Left lobe of liver (tissue), 2 donors: Measurements from ENCODE around the gene PBRM1. TPM values are rescaled to one million over a fixed set of nuclear protein-coding genes. Genes with fewer than 3 reads are reported as not detected.

Experiments used
- ATAC-seq: fragments of 200-7000 bp; cut with Tn5 transposase; one replicate; pipeline ENCODE4 v1.9.1; 2020; ENCODE audit warnings: mild to moderate bottlenecking, moderate library complexity
- DNase-seq: peaks from one replicate; pipeline ENCODE4 v3.0.0-alpha.2; 2020; ENCODE audit warnings: low spot score
- total RNA-seq: library from RNA; stranded (reverse); gene quantifications from one replicate; pipeline ENCODE4 v1.2.1, GENCODE V29; 2021
- donor health status: DM: no; HTN: no; CAD: no; lungs with moderate emphysema.
- donor health status: DM: no; HTN: yes; CAD: no.

PBRM1 gene
- total RNA-seq, 1 donor from 2014 or later = 15.3 TPM

DNA sequence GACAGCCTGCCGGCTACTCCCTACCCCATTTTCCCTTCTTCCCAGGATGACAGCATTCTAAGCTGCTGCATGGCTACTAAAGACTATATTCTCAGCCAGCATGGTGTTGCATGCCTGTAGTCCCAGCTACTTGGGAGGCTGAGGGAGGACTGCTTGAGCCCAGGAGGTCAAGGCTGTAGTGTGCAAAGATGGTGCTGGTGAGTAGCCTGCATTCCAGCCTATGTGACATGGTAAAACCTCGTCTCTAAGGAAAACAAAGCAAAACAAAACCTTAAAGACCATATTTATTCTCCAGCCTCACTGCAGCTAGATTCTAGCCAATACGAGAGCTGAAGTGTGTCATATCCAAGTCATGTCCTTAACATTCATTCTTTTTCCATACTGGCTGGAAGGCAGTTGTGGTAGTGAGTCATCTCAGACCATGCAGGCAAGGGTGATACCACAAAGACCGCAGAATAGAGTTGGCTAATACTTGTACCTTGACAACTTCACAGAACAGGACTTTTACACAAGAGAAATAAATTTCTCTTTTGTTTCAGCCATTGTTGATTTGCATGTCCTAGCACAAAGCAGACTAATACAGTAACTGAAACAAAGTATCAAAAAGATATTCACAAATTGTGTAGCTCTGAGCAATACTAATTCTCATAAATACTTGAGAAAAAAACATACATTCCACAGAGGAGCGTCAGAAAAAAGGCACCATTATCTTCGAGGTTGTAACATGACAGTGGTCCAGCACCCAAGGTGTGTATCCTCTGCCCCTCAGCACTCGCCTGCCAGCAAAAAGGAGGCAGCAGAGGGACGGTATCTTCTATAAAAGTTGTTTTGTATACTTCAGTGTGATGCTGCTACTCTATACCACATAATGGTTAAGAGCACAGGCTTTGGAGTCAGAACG lies 14.8 kb downstream of the PBRM1 start:
- DNase-seq (no peak), ATAC-seq (no peak)

DNA sequence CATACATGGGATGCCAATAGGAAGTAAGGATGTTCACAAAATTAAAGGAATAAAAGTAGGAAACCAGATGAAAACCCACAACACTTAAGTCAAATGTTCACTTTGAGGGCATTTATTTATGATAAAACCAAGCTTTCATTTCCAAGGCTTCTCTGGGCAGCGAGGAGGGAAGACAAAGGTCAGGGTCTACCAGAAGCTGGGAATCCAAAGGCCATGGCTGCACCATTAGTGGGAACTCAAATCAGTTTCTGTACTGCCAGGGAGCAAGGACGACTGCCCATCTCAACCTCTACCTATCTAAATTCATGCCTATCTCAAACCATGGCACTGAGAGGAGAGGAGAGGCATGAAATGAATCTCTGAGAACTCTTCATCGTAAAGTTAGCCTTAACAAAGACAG lies 22.6 kb downstream of the PBRM1 start:
- DNase-seq (no peak), ATAC-seq (peak; percentile 83)

DNA sequence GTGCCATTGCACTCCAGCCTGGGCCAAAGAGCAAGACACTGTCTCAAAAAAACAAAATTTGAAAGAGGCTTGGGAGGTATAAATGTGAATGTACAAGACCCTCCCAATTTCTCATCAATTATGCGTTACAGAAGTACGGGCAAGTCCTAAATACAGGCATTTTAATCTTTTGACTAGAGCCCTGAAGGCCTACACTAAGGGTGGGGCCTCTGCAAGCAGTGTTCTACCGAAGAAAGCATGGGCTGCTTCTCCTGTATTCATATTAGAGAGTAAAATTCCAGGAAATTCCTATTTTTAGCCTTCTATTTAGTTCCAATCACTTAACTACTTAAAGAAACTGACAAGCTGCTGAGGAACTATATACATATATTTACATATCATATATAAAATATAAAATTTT lies 25.7 kb downstream of the PBRM1 start:
- ATAC-seq (no peak), DNase-seq (no peak)

DNA sequence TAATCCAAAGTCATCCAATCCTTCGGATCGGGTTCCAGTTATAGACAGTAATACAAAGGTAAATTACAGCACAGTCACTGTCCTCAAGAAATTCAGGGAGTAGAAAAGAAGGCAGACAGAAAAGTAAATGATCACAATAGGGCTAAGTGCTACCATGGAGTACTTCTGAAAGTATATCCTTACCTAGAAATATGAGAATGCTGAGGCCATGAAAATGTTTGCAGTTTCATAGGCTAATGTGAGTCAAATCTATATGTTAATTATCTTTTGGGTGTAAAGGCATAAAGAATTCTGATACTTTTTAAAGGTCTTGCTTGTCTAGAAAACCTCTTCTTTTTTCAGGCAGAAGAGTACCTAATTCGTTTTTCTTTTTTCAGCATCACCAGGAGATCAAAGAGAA lies 29.8 kb downstream of the PBRM1 start:
- ATAC-seq (no peak), DNase-seq (no peak)

DNA sequence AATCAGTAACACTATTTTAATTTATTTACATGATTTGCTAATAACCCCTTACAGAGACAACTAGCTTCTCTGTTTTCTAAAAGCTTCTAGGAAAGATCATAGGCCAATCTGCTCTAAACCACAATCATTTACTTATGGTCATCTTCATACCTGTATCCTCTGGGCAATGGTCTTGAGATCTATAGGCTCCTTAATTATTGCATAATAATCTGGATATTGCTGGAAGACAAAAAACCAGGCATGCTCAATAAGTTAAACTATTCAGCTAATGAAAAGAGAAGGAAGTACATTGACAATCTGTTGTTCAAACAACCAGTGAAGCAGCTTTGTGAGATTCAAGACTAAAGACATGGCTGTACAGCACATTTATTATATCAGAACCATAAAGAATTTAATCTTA lies 34.1 kb downstream of the PBRM1 start:
- DNase-seq (no peak), ATAC-seq (no peak)

DNA sequence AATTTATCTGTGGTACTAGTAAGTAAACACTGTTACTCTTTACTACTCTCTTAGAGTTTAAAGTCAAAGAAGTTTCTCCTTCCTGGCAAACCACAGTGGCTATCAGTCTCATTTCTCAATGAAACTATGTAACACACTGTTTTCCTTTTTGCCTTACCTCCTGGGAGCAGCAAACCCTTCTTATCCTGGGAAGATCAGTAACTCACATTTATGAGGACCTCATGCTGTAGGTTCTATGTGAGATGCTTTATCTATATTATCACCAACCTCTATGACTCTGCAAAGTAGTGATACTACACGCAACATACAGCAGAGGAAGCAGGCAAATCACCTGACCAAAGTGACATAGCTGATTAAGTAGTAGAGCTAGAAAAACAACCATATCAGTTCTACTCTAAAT lies 35.3 kb downstream of the PBRM1 start:
- no peak for DNase-seq

DNA sequence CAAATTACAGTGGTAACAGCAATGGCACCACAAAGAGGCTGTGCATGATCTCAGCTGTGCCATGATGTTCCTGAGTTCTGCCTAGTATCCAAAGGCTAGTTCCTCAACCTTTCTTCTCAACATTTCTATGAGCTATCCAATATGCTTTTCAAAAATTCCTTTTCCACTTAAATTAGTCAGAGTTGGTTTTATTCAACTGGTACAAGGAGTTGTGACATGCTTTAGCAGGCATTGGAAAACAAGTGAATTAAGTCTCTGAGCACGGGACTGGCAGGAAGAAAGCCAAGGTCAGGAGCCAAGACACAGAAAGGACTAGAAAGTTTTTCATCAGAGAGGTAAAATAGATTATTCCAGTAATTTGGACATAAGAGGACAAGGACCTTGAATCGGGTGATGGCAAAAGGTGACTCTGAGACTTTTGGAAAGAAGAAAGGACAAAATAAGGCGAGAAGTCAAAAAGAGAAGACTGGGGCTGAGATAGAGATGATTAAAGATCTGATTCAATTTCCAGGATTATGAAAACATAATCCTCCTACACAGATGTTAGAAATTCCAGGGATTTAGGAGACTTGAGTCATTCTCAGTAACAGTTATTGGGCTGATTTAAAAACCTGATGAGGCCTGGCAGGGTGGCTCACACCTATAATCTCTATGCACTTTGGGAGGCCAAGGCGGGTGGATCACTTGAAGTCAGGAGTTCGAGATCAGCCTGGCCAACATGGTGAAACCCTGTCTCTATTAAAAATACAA lies 36.1 kb downstream of the PBRM1 start:
- no peak for DNase-seq
- no peak for ATAC-seq

More for the DNA sequence above, 35.3 kb downstream of the PBRM1 start:
- no peak for ATAC-seq

DNA sequence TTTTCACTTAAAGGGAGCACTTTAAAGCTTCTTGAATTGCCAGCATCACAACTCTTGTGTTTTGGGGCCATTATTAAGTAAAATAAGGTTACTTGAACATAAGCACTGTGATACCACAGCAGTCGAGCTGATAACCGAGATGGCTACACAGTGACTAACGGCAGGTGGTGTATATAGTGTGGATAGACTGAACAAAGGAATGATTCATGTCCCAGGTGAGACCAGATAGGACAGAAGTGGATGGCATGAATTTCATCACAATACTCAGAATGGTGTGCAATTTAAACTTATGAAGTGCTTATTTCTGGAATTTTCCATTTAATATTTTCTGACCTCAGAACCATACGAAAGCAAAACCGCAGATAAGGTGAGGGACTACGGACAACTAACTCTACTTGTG lies 40.2 kb downstream of the PBRM1 start:
- DNase-seq (no peak), ATAC-seq (no peak)

DNA sequence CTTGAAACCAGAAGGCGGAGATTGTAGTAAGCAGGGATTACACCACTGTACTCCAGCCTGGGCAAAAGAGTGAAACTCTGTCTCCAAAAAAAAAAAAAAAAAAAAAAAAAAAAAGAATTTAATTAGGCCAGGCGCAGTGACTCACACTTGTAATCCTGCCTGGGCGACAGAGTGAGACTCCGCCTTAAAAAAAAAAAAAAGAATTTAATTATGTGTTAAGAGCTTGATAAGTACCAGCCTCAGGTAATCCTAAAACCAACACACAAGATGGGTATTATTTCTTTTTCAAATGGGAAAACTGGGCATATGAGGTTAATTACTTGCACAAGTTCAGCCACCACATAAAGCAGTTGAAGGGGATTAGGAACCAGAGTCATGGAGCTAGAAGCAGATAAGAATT lies 49.0 kb downstream of the PBRM1 start:
- ATAC-seq (no peak), DNase-seq (no peak)

DNA sequence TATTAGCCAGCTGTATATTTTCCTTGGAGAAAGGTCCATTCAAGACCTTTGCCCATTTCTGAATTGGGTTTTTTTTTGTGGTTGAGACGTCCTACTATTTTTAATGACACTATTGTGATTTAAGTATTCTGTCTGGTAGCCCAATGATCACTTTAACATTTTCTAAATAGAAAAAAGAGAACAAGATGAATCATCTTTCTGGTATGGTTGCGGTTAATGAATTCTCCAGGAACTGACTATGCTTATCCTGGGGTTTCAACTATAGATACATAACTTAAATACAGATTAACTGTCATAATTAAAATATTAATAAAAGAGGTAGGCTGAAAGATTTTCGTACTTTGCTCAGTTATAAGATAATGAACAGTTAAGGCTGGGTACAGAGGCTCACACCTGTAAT lies 51.9 kb downstream of the PBRM1 start:
- DNase-seq = no peak
- no peak for ATAC-seq

DNA sequence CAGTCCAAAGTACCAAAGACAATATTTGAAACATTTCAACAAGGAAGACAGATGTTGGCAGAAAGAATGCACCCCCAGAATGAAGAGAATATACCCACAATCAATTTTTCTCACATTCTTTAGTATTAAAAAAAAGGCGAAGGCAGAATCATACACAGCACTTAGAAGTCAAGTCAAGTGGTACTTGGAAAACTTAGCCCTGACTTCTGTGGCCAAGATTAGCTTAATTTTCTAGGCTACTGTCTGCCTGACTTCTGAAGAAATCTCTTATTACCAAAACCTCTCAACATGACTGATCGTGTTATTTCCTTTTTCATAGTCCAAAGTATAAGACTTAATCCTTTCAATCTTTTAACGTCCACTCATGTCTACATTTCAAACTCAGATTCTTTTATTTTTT lies 60.7 kb downstream of the PBRM1 start:
- no peak for ATAC-seq
- no peak for DNase-seq

DNA sequence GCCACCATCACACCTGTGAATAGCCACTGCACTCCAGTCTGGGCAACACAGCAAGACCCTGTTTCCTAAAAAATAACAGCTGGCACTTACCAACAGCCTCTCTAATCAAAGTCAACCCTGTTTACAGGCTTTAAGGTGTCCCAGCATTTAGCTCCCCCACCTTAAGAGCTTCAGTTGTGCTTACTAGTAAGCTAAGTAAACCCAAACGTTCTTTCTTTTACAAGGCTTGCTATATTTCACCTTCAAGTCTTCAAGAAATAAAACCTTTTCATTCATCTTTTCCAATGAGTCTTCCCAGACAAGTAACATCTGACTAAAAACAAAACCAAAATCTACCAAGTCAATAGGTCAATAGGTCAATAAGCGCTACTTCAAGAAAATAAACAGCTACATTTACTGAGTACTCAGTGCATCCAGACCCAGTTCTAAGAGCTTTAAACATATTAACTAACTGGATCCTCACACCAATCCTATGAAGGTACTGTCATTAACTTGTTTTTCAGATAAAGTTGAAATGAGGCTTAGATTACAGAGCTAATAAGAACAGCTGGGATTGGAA lies 62.4 kb downstream of the PBRM1 start:
- no peak for ATAC-seq
- DNase-seq = no peak

DNA sequence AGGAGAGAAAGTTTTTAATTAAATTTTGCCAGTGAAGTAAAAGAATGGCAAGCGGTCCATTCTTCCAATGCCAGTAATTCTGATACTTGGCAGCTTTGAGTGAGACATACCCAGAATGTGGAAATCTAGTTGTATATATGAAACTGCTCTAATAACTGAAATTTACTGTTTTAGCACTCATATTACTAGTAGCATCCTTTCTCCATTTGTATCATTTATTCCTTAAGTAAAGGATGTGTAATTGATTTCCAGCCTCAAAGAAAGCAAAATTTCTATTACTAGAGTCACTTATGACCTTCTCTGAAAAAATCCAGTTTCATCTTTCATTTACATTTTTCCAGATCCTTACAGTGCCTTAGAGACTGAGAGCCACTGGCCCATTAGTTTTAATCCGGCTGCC lies 65.1 kb downstream of the PBRM1 start:
- DNase-seq = no peak

DNA sequence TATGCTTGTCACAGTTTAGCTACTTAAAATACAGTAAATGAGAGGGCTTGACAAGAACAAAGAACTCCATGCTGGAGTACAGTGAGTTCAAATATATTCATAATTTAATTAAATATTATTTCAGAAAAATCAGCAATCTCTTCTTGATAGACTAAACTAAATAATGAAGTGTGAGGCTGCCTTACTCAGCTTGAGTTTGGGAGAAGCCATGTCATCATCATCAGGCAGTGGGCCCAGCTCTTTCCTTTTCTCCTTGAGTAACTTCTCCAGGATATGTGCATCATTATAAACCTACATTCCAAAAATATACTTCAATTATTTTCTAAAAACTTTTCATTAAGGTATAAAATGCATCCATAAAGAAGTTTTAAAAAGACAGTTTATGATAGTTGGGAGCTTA lies 70.5 kb downstream of the PBRM1 start:
- no peak for ATAC-seq
- no peak for DNase-seq

More for the DNA sequence above, 65.1 kb downstream of the PBRM1 start:
- no peak for ATAC-seq

DNA sequence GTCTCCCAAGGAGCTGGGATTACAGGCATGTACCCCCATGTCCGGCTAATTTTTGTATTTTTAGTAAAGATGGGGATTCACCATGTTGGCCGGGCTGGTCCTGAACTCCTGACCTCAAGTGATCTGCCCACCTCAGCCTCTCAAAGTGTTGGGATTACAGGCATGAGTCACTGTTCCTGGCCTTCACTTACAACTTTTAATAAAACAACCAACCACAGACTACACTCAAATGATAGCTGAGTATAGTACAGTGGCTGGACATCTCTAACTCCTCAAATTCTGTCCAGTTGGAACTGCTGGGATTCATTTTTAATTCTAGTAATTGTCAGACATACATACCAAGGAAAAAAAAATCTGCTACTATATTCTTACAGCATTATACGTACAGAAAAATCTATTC lies 71.0 kb downstream of the PBRM1 start:
- ATAC-seq (no peak), DNase-seq (no peak)

DNA sequence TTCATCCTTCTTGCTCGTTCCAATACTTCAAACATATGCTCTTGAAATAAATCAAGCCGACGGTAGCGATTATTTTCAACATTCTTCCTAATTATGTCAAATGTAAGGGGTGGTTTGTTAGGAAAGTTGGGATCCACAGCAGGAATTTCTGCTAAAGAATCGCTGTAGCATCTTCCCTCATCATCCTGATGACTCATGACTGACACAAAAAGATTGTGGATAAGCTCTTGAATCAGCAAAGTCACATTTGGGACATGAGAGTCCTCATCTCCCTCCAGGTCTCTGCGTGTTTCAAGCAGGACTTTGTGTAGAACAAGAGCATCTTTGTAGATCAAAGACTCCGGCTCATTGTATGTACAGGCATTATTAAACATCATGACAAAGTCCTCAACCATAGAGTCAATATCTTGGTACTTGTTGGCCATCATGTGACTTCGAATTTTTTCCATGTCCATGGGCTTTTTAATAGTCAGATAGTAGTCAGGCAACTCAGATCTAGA lies 76.3 kb downstream of the PBRM1 start:
- ATAC-seq (no peak), DNase-seq (no peak)

DNA sequence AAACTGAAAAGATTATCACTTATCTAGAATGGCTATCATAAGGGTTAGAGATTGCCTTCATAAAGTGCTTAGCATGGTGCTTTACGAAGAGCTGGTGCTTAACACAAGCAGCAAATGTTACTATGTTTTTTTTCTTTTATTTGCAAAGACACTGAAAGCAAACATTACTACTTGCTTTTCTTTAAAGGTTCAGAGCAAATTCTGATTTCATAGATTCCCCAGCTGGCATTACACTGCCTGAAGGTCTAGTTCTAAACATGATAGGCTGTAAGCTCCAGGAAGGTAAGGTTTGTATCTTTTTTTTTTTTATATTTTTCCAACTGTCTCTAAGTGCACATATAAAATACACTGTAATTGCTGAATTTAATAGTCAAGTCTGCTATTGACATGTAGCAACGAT lies 77.4 kb downstream of the PBRM1 start:
- peak; percentile 59 for ATAC-seq
- no peak for DNase-seq

DNA sequence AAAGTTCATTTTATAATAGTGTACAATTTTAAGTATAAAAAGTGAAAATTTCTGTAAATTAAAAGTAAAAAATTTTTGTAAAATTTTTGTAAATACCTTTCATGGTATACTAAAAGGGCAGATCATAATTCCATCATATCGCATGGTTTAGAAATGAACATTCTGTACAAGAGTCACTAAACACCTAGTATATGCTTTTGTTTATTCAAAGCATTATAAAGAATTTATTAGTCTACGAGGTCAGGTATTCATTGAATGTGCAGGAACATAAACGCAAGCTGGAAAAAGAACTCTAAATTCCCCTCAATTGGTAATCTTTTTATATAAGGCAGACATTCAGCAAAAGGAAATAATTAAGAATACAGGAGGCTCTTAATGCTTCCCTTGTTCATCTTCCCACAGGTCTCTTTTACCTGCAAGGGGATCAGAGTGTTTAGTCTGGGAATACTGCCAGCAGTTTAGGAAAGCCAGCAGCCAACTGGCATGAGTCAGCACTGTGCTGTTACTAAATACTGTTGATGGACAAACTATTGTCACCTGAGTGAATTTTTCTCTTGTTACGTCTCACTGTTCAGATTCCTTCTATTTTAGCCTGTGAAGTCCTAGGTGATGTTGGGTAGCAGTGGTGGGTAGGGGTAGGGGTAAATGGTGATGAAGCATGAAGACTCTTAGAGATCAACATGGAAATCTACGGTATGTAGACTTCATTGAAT lies 79.2 kb downstream of the PBRM1 start:
- peak; percentile 78 for DNase-seq
- peak; percentile 92 for ATAC-seq

DNA sequence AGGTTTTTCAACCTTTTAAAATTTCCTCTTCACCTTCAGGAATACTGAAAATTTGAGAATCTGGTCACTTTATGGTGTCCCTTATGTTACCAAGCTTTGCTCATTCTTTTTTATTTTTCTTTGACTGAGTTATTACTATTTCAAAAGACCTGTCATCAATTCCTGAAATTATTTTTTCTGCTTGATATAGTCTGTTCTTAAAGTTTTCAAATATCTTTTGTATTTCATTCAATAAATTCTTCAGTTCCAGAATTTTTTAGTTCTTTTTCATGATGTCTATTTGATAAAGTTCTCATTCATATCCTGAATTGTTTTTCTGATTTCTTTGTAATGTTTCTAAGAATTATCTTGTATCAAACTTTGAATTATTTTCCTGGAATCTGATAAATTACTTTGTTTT lies 85.5 kb downstream of the PBRM1 start:
- DNase-seq (no peak), ATAC-seq (no peak)

DNA sequence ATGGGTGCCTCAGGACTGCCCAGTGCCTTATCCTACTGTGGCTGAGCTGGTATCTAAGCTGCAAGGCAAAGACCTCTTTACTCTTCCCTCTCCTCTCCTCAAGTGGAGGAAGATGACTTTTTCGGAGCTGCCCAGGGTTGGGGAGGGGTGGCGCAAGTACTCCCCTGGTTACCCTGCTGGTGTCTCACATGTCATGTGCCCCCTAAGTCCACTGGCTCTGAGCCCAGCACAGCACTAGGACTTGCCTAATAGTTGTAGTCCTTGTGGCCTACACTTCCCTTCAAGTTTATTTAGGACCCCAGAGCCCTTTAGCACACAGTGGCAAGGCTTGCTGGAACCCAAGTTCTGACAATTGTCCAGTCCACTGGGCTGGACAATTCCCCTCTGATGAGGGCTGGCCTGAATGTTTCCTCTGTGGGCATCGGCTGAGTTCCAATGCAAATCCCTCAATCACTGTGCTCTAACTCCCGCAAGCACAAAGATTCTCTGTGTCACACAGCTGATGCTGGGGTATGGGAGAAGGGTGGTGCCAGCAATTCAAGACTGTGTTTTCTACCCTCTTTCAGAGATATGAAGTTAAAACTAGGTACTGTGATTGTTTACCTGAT lies 89.0 kb downstream of the PBRM1 start:
- ATAC-seq = no peak
- no peak for DNase-seq

DNA sequence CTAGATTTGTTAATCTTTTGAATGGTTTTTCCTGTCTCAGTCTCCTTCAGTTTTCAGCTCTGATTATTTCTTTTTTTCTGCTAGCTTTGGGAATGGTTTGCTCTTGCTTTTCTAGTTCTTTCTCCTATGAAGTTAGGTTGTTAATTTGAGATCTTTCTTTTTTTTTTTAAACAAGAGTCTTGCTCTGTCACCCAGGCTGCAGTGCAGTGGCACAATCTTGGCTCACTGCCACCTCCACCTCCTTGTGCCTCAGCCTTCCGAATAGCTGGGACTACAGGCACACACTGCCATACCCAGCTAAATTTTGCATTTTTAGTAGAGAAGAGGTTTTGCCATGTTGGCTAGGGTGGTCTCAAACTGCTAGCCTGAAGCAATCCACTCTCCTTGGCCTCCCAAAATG lies 92.6 kb downstream of the PBRM1 start:
- no peak for DNase-seq
- no peak for ATAC-seq
